GM11168 (cell line): ENCODE results near the gene ZFP42.
"Not testable (repeated sequence)": the region's sequence is repeated elsewhere in the genome, so short reads cannot be mapped to it uniquely, and the experiment has no call there.

Experiments used
- in situ Hi-C: fragments of 300-500 bp; cut with MboI; formaldehyde crosslinking; loops from one replicate; pipeline ENCODE4 v1.12.0; 2022; ENCODE audit warnings: low sequenced_read_pairs; ENCODE audit not compliant: unreplicated experiment

ZFP42 gene

DNA sequence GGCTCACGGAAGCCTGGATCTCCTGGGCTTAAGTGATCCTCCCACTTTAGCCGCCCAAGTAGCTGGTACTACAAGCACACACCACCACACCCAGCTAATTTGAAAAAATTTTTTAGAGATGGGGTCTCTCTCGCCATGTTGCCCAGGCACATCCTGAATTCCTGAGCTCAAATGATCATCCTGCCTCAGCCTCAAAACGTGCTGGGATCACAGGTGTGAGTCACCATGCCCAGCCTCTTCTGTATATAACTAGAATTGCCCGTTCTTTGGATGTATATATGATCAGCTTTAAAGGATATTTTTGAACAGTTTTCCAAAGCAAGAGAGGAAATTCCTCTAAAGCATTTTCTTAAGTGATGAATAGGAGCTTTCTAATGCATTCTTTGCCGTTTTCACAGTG is 22.7 kb downstream of the ZFP42 start:
- in situ Hi-C loops: no loop called here

- in situ Hi-C loops: no loop called here
Measured at GRCh38 chr4:188021548-188022249, 26.1 kb downstream of the ZFP42 start.

GRCh38 chr4:188023682-188024081 is 28.1 kb downstream of the ZFP42 start:
- in situ Hi-C loops: no loop called here

GRCh38 chr4:188025476-188025875 is 29.9 kb downstream of the ZFP42 start:
- in situ Hi-C loops: no loop called here

- in situ Hi-C loops: no loop called here
Measured at GRCh38 chr4:188029114-188029513, 33.5 kb downstream of the ZFP42 start.

- in situ Hi-C loops: no loop called here
Measured at GRCh38 chr4:188030401-188030800, 34.8 kb downstream of the ZFP42 start.

DNA sequence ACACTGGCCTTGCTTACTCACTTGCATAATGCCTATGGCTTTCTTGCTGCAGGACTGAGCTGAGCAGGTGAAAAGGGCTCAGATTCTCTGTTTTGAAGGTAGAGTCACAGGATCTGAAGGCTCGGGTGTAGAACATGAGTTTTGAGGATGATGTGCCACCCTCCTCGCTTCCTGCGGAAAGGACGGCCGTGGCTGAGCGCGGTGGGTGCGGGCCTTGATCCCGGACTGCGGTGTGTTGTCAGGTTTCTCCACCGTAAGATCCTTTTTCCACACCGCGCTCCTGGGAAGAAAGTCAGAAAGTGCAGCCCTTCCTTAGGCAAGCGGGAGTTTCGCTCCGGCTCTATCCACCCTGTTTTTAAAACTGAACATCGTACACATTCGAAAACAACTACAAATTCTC is 36.2 kb downstream of the ZFP42 start:
- in situ Hi-C loops: no loop called here

DNA sequence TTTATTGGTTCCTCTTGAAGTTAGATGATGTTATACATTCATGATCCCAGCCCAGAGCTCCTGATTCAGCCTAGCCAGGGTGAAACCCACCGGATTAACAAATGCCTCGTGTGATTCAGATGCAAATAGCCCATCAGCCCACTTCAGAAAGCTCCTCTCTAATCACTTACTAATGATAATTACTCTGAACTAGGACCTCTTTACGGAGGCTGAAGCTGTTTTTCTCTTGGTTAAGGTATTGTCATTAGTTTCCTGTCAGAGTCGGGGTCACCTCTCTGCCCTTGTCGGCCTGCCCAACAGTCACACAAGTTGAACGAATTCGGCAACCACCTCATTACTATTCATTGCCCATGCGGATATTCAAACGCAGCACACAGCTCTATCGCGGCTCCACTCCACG is 36.6 kb downstream of the ZFP42 start:
- in situ Hi-C loops: no loop called here

DNA sequence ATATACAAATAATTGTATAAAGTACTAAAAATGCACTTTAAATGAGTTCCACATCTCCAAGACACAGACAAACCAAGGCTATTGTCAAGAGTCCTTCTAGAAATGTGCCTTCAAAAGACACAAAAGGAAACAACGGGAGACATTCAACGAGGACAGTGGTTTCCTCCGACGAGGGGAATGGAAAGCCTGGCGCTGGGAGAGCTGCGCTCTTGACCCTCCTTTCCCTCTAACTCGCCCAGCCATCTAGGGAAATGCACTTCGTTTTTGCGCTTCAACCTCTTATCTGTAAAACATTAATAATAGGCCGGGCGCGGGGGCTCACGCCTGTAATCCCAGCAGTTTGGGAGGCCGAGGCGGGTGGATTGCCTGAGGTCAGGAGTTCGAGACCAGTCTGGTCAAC is 37.0 kb downstream of the ZFP42 start:
- in situ Hi-C loops: no loop called here

DNA sequence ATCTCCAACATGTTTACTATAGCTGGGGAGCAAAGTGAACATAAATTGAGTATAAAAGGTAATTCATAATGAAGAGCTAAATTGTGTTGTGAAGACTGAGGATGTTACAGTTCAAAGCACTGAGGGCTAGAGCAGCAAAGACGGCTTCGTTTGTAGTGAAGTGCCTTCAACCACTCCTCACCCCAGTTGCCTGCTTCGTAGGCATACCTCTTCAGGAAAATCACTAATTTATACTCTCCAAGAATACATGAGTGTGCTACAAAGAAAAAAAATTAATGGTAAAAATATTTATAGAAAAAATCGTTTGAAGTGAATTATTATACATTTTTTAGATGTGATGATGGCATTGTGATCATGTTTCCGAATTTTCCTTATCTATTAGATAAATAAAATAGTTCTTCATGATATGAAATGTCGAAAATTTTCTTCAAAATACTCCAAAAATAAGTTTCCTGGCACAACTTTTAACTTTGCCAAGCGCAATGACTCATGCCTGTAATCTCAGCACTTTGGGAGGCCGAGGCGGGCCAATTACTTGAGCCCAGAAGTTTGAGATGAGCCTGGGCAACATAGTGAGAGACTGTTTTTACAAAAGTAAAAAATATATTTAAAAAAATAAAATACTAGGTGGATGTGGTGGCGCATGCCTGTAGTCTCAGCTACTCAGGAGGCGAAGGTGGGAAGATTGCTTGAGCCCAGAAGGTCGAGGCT is 41.6 kb downstream of the ZFP42 start:
- in situ Hi-C loops: no loop called here

- in situ Hi-C loops: no loop called here
Measured at GRCh38 chr4:188041721-188042120, 46.1 kb downstream of the ZFP42 start.

DNA sequence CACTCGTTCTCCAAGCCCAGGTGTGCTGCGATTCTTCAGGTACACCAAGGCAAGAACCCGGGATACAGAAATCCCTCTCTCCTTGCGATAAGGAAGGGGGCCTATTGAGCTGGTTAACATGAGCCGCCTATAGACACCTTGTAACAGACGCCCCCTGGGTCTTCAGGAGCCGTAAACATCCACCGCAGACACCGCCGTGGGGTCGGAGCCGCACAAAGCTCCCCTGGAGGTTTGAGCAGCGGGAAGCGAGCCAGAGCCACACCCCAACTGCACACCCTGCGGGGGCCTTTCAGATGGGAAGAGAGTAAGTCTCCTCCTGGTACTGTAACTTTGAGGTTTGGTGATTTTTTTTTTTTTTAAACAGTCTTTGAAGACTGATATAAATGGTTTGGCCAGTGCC is 46.6 kb downstream of the ZFP42 start:
- in situ Hi-C loops: no loop called here

DNA sequence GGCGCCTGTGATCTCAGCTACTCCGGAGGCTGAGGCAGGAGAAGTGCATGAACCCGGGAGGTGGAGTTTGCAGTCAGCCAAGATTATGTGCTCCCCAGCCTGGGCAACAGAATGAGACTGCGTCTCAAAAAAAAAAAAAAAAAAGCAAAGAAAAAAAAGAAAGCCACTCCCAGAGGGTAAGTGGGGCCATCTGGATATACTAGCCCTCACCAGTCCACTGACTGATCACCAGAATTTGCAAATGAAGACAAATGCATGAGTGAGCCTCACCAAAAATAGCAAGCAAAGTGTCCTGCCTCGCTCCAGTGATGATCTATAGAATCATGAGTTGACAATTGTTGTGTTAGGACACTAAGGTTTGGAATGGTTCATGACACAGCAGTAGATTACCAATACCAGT is 47.6 kb downstream of the ZFP42 start:
- in situ Hi-C loops: no loop called here

DNA sequence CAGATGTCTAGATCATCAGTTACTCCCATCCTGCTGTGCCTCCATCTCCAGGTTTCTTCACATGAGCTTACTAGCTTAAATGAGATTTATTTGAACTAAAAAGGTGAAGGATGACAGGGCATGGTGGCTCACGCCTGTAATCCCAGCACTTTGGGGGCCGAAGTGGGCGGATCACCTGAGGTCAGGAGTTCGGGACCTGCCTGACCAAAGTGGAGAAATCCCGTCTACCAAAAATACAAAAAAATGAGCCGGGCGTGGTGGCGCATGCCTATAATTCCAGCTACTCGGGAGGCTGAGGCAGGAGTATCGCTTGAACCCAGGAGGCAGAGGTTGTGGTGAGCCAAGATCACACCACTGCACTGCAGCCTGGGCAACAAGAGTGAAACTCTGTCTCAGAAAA is 49.9 kb downstream of the ZFP42 start:
- in situ Hi-C loops: not testable (repeated sequence)

- in situ Hi-C loops: no loop called here
Measured at GRCh38 chr4:188046657-188047056, 51.1 kb downstream of the ZFP42 start.

DNA sequence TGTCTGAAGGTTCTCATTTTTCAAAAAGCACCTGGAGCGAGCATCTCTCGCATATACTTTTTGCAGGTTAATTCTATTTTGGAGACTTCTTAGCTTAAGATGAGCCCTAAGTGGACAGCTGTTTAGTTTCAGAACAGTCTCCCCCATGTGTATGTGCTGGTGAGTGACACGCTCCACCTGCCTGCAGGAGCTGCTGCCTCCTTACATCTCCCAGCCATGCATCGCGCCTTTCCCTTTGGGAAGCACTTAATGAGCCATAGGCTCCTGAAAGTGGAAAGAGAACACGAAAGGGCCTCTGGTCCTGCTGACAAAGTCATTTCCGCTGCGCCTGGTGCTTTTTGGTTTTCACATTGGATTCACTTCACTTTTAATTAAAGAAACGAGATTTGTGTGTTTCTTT is 57.7 kb downstream of the ZFP42 start:
- in situ Hi-C loops: no loop called here
